Measurements from ENCODE around the gene RNF207. TPM values are rescaled to one million over a fixed set of nuclear protein-coding genes. Genes with fewer than 3 reads are reported as not detected.

The RNF207 gene
- total and polyA plus RNA-seq, 2 of the 4 experiments (the other 2 are of a cell fraction), result 2.7 to 17.2 TPM

- no peak overlapping the region for H2BK5ac ChIP-seq (ENCODE audit: low read depth, low read length, poor library complexity, severe bottlenecking)
- no peak overlapping the region for H3K4ac ChIP-seq (ENCODE audit: low read depth, low read length)
- H3K9me1 ChIP-seq (ENCODE audit: insufficient read depth, low read length), result peaks cover 3% of the 10 kb centered on the region; the same call in 1 of the 2 replicates
- in situ Hi-C loops (cut with MboI; ENCODE audit: low sequenced_read_pairs), result no loop called here
- BruUV-seq (replicated peaks), result no TSS peak
- dilution Hi-C loops (cut with HindIII; ENCODE audit: low sequenced_read_pairs, unreplicated experiment), result no loop called here
- no peak overlapping the region for H3K18ac ChIP-seq (ENCODE audit: low read depth, low read length)
- H2BK15ac ChIP-seq (ENCODE audit: low read depth, low read length), result no peak overlapping the region
- TF ChIP-seq MAFK (IDR thresholded peaks at IDR 0.05; ENCODE audit: low read depth, low read length) (no peak), CTCF (conservative IDR thresholded peaks at IDR 0.05; ENCODE audit: low read depth, low read length) (no peak), RCOR1 (IDR thresholded peaks at IDR 0.05; ENCODE audit: insufficient replicate concordance, low read length) (no peak), MAZ (IDR thresholded peaks at IDR 0.05; ENCODE audit: borderline replicate concordance, low read depth, low read length) (no peak), ELK1 (IDR thresholded peaks at IDR 0.05; ENCODE audit: borderline replicate concordance, low read depth, low read length) (no peak), MXI1 (IDR thresholded peaks at IDR 0.05; ENCODE audit: borderline replicate concordance, low read depth, low read length) (no peak), POLR2A (IDR thresholded peaks at IDR 0.05; ENCODE audit: low read depth, low read length) (no peak), RFX5 (IDR thresholded peaks at IDR 0.05; ENCODE audit: low read depth, low read length) (no peak), CEBPB (IDR thresholded peaks at IDR 0.05; ENCODE audit: low read depth, low read length) (no peak), NFE2L2 (IDR thresholded peaks at IDR 0.05; ENCODE audit: low read depth, low read length) (no peak), SMC3 (IDR thresholded peaks at IDR 0.05; ENCODE audit: low read depth, low read length) (no peak)
- H2AFZ ChIP-seq (replicated peaks; ENCODE audit: low read length, poor library complexity), result no peak overlapping the region
- H3K4me2 ChIP-seq (ENCODE audit: low read depth, low read length), result no peak overlapping the region
- H2AK9ac ChIP-seq (replicated peaks; ENCODE audit: low read depth, low read length, poor library complexity), result no peak overlapping the region
- no peak overlapping the region for H2BK120ac ChIP-seq (ENCODE audit: low read depth, low read length)
- no peak overlapping the region for H3K56ac ChIP-seq (ENCODE audit: extremely low read depth, insufficient read depth, low read length)
- no peak for ATAC-seq (ENCODE audit: low read depth)
- no peak overlapping the region for H2BK20ac ChIP-seq (ENCODE audit: low read depth, low read length)
- no peak overlapping the region for H2AK5ac ChIP-seq (ENCODE audit: low read depth, low read length)
- H4K20me1 ChIP-seq (ENCODE audit: insufficient read depth, low read length), result peaks cover 8% of the 10 kb centered on the region; the same call in 1 of the 2 replicates
- no peak overlapping the region for H3K14ac ChIP-seq (replicated peaks; ENCODE audit: low read depth, low read length)
- H3K23ac ChIP-seq (ENCODE audit: low read depth, low read length), result no peak overlapping the region
- ChIA-PET POLR2A (ENCODE audit: unreplicated experiment) (no interaction called here), CTCF (no interaction called here)
- 40% methylated on average over 2 of the region's 11 CpGs; no CpG with 5 or more reads in 1 of the 2 experiments for WGBS, 2 experiments (ENCODE audit: extremely low coverage in 2 of 2, insufficient read length in 1 of 2)
- H3K79me1 ChIP-seq (ENCODE audit: low read depth in 1 of 2, low read length in 2 of 2), result 0 out of 4 replicates have a peak, but pooled peaks cover 0 to 7% of the 10 kb centered on the region in 2 experiments
- H4K5ac ChIP-seq (ENCODE audit: low read depth, low read length), result no peak overlapping the region
- no peak for DNase-seq
- no peaks in the 10 kb centered on the region for H3K36me3 ChIP-seq (ENCODE audit: control insufficient read depth, insufficient read depth, low read length)
- intact Hi-C loops (cut with micrococcal nuclease), result no loop called here
- no peak overlapping the region for H3K4me3 ChIP-seq (ENCODE audit: insufficient read depth, low read depth, low read length)
- H4K8ac ChIP-seq (ENCODE audit: low read depth in 2 of 2, low read length in 2 of 2), result no peak overlapping the region
- no peaks in the 10 kb centered on the region for H3K9me3 ChIP-seq (ENCODE audit: control insufficient read depth, insufficient read depth, low read length)
- H3K27me3 ChIP-seq (ENCODE audit: control insufficient read depth, insufficient read depth, low read length), result no peaks in the 10 kb centered on the region
- H4K91ac ChIP-seq (ENCODE audit: insufficient read depth, low read depth, low read length), result no peak overlapping the region
- no peak overlapping the region for H3K9ac ChIP-seq (ENCODE audit: low read depth, low read length)
- peaks cover 11% of the 10 kb centered on the region for H3K4me1 ChIP-seq (ENCODE audit: control insufficient read depth, insufficient read depth, low read length)
- no peak overlapping the region for H3K27ac ChIP-seq (ENCODE audit: insufficient read depth, low read length)
Measured at GRCh38 chr1:6266641-6267040, 60.7 kb downstream of the RNF207 start.
